OCI-LY1 (cell line): ENCODE results near the gene FTO.

Experiments used
- H2AFZ ChIP-seq: fragments of 200-600 bp; sonication (generic), shearing (Covaris generic); 2 replicates; pipeline ENCODE4 v1.6.0; 2014; ENCODE audit warnings: antibody characterized with exemption, mild to moderate bottlenecking, low read length
- H3F3A ChIP-seq: fragments of 200-600 bp; sonication (generic), shearing (Covaris generic); 2 replicates; pipeline ENCODE4 v1.6.0; 2014; ENCODE audit warnings: mild to moderate bottlenecking, antibody characterized with exemption, low read length, moderate library complexity; ENCODE audit not compliant: insufficient read depth
- H3K27ac ChIP-seq: fragments of 200-600 bp; sonication (generic); 2 replicates; pipeline ENCODE4 v1.5.1; 2014; ENCODE audit warnings: low read length, mixed run types, mild to moderate bottlenecking, low read depth; ENCODE audit not compliant: poor library complexity, severe bottlenecking
- H3K27me3 ChIP-seq: fragments of 200-600 bp; sonication (generic); 2 replicates; pipeline ENCODE4 v1.6.0; 2014; ENCODE audit warnings: antibody characterized with exemption, mild to moderate bottlenecking, low read length, moderate library complexity; ENCODE audit not compliant: insufficient read depth
- H3K36me3 ChIP-seq: fragments of 200-600 bp; sonication (generic); 2 replicates; pipeline ENCODE4 v1.6.1; 2014; ENCODE audit warnings: mild to moderate bottlenecking, antibody characterized with exemption, low read length, moderate library complexity, mixed read lengths; ENCODE audit not compliant: insufficient read depth
- H3K4me1 ChIP-seq: fragments of 200-600 bp; sonication (generic); 2 replicates; pipeline ENCODE4 v1.5.1; 2014; ENCODE audit warnings: mild to moderate bottlenecking, low read length, moderate library complexity; ENCODE audit not compliant: insufficient read depth, severe bottlenecking
- H3K4me2 ChIP-seq: fragments of 200-600 bp; sonication (generic), shearing (Covaris generic); 2 replicates; pipeline ENCODE4 v1.6.1; 2014; ENCODE audit warnings: low read length
- H3K4me3 ChIP-seq: fragments of 200-600 bp; sonication (generic); 2 replicates; pipeline ENCODE4 v1.5.1; 2014; ENCODE audit warnings: low read length, low read depth, mild to moderate bottlenecking, mixed read lengths; ENCODE audit not compliant: poor library complexity, severe bottlenecking
- H3K79me2 ChIP-seq: fragments of 200-600 bp; shearing (Covaris generic); 2 replicates; pipeline ENCODE4 v1.6.1; 2016; ENCODE audit warnings: mixed run types, low read length, mixed read lengths; ENCODE audit not compliant: insufficient read depth
- H3K9ac ChIP-seq: fragments of 200-600 bp; sonication (generic), shearing (Covaris generic); 2 replicates; pipeline ENCODE4 v1.6.1; 2014; ENCODE audit warnings: mild to moderate bottlenecking, low read length, mixed read lengths
- H3K9me2 ChIP-seq: fragments of 200-600 bp; sonication (generic), shearing (Covaris generic); 2 replicates; pipeline ENCODE4 v1.6.1; 2014; ENCODE audit warnings: low read depth, mild to moderate bottlenecking, low read length, mixed read lengths
- H3K9me3 ChIP-seq: fragments of 200-600 bp; shearing (Covaris generic); 2 replicates; pipeline ENCODE4 v1.6.1; 2014; ENCODE audit warnings: low read length, mixed read lengths
- H4K20me1 ChIP-seq: fragments of 200-600 bp; sonication (generic), shearing (Covaris generic); 2 replicates; pipeline ENCODE4 v1.6.0; 2016; ENCODE audit warnings: mild to moderate bottlenecking, low read length; ENCODE audit not compliant: insufficient read depth
- EZH2 ChIP-seq: fragments of 200-600 bp; sonication (generic), shearing (Covaris generic); IDR thresholded peaks from 2 replicates; pipeline ENCODE4 v1.8.0; 2017; ENCODE audit warnings: borderline replicate concordance, mixed run types, mild to moderate bottlenecking, antibody characterized with exemption, low read length, moderate library complexity, mixed read lengths
- TF ChIP-seq, protein P1 (sequence below): fragments of 200-600 bp; sonication (generic), shearing (Covaris generic); IDR thresholded peaks from 2 replicates; pipeline ENCODE4 v1.5.1; 2017; ENCODE audit warnings: mild to moderate bottlenecking, antibody characterized with exemption, low read length, moderate library complexity, mixed read lengths

FTO gene

DNA sequence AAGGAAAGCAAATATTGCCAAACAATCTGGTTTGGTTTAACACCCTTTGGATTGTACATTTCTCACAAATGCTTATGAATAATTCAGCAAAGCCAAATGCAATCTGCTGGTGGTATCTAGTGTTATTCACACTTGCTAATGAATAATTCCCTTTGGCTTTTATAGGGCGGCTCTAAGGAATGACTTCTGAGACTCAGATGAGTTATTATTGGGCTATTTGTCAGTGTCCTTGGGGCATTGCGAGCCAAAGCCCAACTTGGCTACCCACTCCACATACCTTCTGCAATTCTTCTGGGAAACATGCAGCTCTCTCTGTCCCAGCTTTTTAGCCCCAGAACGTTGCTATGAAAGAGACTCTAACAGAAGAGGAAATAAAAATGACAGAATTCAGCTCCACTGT lies 41.1 kb downstream of the FTO start:
- TF ChIP-seq, protein P1, sequence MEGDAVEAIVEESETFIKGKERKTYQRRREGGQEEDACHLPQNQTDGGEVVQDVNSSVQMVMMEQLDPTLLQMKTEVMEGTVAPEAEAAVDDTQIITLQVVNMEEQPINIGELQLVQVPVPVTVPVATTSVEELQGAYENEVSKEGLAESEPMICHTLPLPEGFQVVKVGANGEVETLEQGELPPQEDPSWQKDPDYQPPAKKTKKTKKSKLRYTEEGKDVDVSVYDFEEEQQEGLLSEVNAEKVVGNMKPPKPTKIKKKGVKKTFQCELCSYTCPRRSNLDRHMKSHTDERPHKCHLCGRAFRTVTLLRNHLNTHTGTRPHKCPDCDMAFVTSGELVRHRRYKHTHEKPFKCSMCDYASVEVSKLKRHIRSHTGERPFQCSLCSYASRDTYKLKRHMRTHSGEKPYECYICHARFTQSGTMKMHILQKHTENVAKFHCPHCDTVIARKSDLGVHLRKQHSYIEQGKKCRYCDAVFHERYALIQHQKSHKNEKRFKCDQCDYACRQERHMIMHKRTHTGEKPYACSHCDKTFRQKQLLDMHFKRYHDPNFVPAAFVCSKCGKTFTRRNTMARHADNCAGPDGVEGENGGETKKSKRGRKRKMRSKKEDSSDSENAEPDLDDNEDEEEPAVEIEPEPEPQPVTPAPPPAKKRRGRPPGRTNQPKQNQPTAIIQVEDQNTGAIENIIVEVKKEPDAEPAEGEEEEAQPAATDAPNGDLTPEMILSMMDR = no peak
- TF ChIP-seq EZH2 = no peak
- Histone ChIP-seq H3K27ac (no peak overlapping the region), H3K4me1 (peaks cover 10% of the 10 kb centered on the region), H3K27me3 (no peaks in the 10 kb centered on the region), H3K36me3 (no peaks in the 10 kb centered on the region), H2AFZ (no peak overlapping the region), H3K9me2 (no peaks in the 10 kb centered on the region), H3K9ac (no peak overlapping the region), H3K79me2 (peaks cover 3% of the 10 kb centered on the region; the same call in 1 of the 2 replicates), H3K4me3 (no peak overlapping the region), H4K20me1 (no peaks in the 10 kb centered on the region), H3K9me3 (peaks cover 4% of the 10 kb centered on the region; the same call in 1 of the 2 replicates), H3K4me2 (no peak overlapping the region), H3F3A (no peaks in the 10 kb centered on the region)

DNA sequence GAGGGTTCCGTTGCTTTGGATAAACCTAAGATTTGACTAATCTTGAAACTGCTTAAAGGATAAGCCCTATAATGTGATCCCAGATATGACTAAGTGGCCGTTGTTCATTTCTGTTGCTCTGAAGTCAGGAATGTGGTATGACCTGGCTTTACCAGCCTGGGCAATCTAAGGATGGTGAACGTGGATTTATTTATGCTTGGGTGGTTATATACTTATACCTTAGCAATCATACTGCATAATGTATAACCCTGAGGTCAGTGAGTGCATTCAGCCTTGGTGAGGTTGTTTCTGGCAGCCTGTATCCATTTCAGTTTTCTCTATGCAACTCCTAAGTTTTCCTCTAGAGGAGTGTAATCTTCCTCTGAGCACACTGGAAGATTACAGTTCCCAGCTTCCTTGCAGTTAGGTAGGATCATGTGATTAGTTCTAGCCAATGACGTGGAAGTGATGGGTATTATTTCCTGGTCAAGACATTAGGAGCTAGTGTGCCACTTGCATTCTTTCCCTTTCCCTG lies 41.9 kb downstream of the FTO start:
- Histone ChIP-seq H3K79me2 (peaks cover 3% of the 10 kb centered on the region; the same call in 1 of the 2 replicates), H4K20me1 (no peaks in the 10 kb centered on the region), H3K9ac (no peak overlapping the region), H2AFZ (no peak overlapping the region), H3F3A (no peaks in the 10 kb centered on the region), H3K4me3 (no peak overlapping the region), H3K9me3 (peaks cover 4% of the 10 kb centered on the region; the same call in 1 of the 2 replicates), H3K4me1 (peaks cover 10% of the 10 kb centered on the region), H3K9me2 (no peaks in the 10 kb centered on the region), H3K27ac (no peak overlapping the region), H3K27me3 (no peaks in the 10 kb centered on the region), H3K4me2 (no peak overlapping the region), H3K36me3 (no peaks in the 10 kb centered on the region)
- TF ChIP-seq, protein P1 = no peak
- TF ChIP-seq EZH2 = no peak

DNA sequence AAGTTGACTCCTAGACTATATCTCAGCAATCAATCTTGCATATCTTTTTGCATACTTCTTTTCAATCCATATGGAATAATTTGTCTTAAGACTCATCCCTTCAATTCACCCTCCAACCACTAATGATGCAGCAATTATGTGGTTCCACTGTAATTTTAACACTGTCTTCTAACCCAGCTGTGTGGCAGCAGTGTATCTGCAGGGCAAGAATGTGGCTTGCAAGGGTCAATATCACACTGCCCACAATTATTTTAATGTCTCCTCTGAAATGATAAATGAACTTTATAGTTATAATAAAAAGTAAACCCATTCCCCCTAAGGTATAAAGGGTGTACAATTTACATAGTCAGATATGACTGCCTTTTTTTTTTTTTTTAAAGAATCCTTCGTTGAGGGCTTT lies 48.6 kb downstream of the FTO start:
- no peak overlapping the region for H3K27ac ChIP-seq
- H3F3A ChIP-seq = no peaks in the 10 kb centered on the region
- H3K4me3 ChIP-seq = no peak overlapping the region
- no peaks in the 10 kb centered on the region for H3K9me2 ChIP-seq
- H3K4me2 ChIP-seq = no peak overlapping the region
- TF ChIP-seq EZH2 = no peak
- TF ChIP-seq, protein P1 = no peak
- H3K9ac ChIP-seq = no peak overlapping the region
- peaks cover 3% of the 10 kb centered on the region; the same call in 1 of the 2 replicates for H3K79me2 ChIP-seq
- no peaks in the 10 kb centered on the region for H3K36me3 ChIP-seq
- H3K27me3 ChIP-seq = no peaks in the 10 kb centered on the region
- no peak overlapping the region for H2AFZ ChIP-seq
- peaks cover 4% of the 10 kb centered on the region; the same call in 1 of the 2 replicates for H3K9me3 ChIP-seq
- no peaks in the 10 kb centered on the region for H4K20me1 ChIP-seq
- peaks cover 20% of the 10 kb centered on the region for H3K4me1 ChIP-seq
